ENCODE results near the gene APEH. TPM values are rescaled to one million over a fixed set of nuclear protein-coding genes. Genes with fewer than 3 reads are reported as not detected.

Gene APEH
- total RNA-seq, 3 donors from 2014 or later (not counting 1 experiment from before 2014, with no cell fraction given): 62.8 to 95.7 (median 77.5) TPM

DNA sequence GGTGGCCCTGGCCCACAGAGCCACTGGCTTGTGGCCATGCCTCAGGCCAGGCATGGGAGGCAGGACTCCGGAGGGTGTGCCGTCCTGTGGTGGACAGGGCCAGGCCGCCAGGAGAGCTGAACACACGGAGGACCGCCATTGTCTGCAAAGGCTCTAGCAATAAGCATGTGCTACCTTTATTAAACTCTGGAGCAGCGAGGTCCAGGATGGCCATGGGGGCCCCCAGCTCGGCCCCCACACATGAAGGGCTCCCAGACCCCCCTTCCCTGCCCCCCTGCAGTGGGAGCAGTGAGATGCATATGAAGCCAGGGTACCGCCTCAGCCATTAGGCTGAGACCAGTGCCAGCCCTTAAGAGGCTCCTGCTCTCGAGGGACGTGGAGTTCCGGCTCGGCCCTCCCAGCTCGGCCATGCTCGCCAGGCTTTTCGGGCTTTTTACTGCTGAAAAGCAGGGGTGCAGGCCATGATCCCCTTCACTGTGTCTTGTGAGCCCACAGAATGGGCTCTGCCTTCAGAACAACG lies 42.6 kb downstream of the APEH start:
- Histone ChIP-seq H3K4me3 (ENCODE audit: low read length) (no peak overlapping the region), H3K27me3 (ENCODE audit: control insufficient read depth, insufficient read depth, low read length) (no peaks in the 10 kb centered on the region), H3K27ac (ENCODE audit: low read length) (no peak overlapping the region), H3K9me3 (ENCODE audit: control insufficient read depth, insufficient read depth, low read length) (no peaks in the 10 kb centered on the region), H3K36me3 (ENCODE audit: control insufficient read depth, insufficient read depth, low read length) (peaks cover 4% of the 10 kb centered on the region), H3K4me1 (ENCODE audit: control insufficient read depth, insufficient read depth, low read length) (peaks cover 42% of the 10 kb centered on the region)
- Mint-ChIP-seq H3K4me1 (peaks cover 23 to 46% of the 10 kb centered on the region in 2 donors), H3K27me3 (ENCODE audit: low read depth in 2 of 2) (no peaks in the 10 kb centered on the region), H3K4me3 (no peak overlapping the region), H3K36me3 (no peaks in the 10 kb centered on the region), H3K9me3 (no peaks in the 10 kb centered on the region), H3K27ac (no peak overlapping the region)
- no peak for DNase-seq
- no peak for ATAC-seq
- TF ChIP-seq, protein P1, sequence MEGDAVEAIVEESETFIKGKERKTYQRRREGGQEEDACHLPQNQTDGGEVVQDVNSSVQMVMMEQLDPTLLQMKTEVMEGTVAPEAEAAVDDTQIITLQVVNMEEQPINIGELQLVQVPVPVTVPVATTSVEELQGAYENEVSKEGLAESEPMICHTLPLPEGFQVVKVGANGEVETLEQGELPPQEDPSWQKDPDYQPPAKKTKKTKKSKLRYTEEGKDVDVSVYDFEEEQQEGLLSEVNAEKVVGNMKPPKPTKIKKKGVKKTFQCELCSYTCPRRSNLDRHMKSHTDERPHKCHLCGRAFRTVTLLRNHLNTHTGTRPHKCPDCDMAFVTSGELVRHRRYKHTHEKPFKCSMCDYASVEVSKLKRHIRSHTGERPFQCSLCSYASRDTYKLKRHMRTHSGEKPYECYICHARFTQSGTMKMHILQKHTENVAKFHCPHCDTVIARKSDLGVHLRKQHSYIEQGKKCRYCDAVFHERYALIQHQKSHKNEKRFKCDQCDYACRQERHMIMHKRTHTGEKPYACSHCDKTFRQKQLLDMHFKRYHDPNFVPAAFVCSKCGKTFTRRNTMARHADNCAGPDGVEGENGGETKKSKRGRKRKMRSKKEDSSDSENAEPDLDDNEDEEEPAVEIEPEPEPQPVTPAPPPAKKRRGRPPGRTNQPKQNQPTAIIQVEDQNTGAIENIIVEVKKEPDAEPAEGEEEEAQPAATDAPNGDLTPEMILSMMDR (IDR thresholded peaks at IDR 0.05): no peak
- intact Hi-C loops (cut with micrococcal nuclease): no loop called here
- 97% methylated on average over 16 of the region's 16 CpGs for WGBS (ENCODE audit: insufficient coverage)

DNA sequence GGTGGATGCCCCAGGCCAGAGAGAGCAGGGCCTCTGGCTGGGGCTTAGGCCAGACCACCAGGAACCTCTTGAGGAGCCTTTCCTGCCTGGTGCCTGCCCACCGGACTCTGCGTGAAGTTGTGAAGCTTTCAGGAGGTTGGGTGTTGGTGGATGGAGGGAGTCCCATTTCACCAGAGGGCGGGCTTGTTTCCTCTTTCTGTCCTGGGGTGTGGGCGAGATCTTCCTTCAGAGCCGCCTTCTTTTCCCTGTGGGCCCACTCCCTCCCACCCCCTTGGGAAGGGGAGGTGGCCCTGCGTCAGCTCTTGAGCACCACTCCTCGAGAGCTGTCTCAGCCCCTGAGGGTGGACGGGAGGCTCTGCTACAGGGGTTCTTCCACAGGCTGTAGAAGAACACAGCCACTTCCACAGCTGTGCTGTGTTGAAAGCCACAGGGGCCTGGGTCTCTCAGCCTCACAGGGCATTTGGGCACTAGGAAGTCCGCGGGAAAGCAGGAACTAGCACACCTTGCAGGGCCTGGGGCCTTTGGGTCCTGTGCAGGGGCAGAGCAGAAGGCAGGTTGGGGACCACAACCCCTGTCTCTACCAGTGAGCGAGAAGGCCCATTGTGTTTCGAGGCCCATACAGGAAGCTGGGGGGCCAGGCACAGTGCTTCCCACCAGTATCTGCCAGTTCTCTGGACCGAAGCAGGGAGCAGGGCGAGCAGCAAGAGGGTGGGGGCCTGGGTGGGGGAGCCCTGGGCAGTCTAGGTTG lies 43.2 kb downstream of the APEH start:
- H3K36me3 Mint-ChIP-seq: no peaks in the 10 kb centered on the region
- 88% methylated on average over 14 of the region's 14 CpGs for WGBS (ENCODE audit: insufficient coverage)
- TF ChIP-seq, protein P1 (IDR thresholded peaks at IDR 0.05): no peak
- H3K4me1 Mint-ChIP-seq: peaks cover 17 to 41% of the 10 kb centered on the region in 2 donors
- no peaks in the 10 kb centered on the region for H3K9me3 Mint-ChIP-seq
- Histone ChIP-seq H3K4me3 (ENCODE audit: low read length) (no peak overlapping the region), H3K4me1 (ENCODE audit: control insufficient read depth, insufficient read depth, low read length) (peaks cover 40% of the 10 kb centered on the region), H3K9me3 (ENCODE audit: control insufficient read depth, insufficient read depth, low read length) (no peaks in the 10 kb centered on the region), H3K27ac (ENCODE audit: low read length) (no peak overlapping the region), H3K36me3 (ENCODE audit: control insufficient read depth, insufficient read depth, low read length) (peaks cover 8% of the 10 kb centered on the region), H3K27me3 (ENCODE audit: control insufficient read depth, insufficient read depth, low read length) (no peaks in the 10 kb centered on the region)
- no peaks in the 10 kb centered on the region for H3K27me3 Mint-ChIP-seq (ENCODE audit: low read depth in 2 of 2)
- intact Hi-C loops (cut with micrococcal nuclease): no loop called here
- no peak for ATAC-seq
- H3K4me3 Mint-ChIP-seq: peak overlapping the region; percentile 49
- no peak for DNase-seq
- no peak overlapping the region for H3K27ac Mint-ChIP-seq

DNA sequence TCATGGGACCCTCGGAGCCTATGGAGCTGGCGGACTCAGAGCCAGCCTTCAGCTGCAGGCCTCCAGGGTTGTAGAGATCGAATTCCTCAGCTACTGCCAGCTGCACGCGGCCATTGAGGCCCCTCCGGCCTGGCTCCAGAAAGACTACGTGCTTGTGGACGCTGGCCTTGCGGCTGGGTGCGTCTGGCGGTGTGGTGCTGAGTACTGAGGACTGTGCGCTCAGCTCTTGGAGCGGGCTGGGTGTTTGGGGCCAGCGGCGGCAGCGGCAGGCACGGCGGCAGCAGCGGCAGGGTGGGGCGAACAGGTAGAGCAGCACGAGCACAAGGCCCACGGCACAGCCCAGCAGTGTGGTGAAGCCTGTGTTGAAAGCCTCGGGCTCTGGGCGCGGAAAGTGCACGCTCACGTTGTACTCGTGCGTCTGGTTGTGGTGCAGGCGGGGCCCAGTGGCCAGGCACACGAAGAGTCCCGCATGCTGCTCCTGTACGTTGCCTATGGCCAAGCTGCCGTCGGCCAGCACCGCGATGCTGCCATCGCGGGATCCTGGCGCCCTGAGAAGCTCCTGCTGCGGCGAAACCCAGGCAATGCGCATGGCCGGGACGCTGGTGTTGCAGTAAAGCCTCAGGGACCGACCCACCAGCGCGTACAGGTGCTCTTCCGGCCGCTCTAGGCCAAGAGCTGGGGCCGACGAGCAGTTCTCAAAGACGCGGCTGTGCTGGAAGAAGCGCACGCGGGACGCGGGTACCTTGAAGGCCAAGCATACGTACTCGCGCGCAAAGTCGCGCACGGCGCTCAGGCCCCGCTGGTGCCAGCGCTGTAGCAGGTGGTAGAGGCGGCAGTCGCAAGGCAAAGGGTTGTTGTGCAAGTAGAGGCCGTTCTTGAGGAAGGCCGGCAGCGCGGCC lies 44.1 kb downstream of the APEH start:
- intact Hi-C loops (cut with micrococcal nuclease): loop anchor here (2.0 kb wide), 1 partner anchor 29 kb away; the partner anchor contains the start of genes MST1 and RNF123
- Histone ChIP-seq H3K4me3 (ENCODE audit: low read length) (no peak overlapping the region), H3K4me1 (ENCODE audit: control insufficient read depth, insufficient read depth, low read length) (peaks cover 40% of the 10 kb centered on the region), H3K9me3 (ENCODE audit: control insufficient read depth, insufficient read depth, low read length) (no peaks in the 10 kb centered on the region), H3K27me3 (ENCODE audit: control insufficient read depth, insufficient read depth, low read length) (no peaks in the 10 kb centered on the region), H3K27ac (ENCODE audit: low read length) (no peak overlapping the region), H3K36me3 (ENCODE audit: control insufficient read depth, insufficient read depth, low read length) (peaks cover 10% of the 10 kb centered on the region)
- peaks cover 25 to 41% of the 10 kb centered on the region in 2 donors for H3K4me1 Mint-ChIP-seq
- H3K9me3 Mint-ChIP-seq: no peaks in the 10 kb centered on the region
- H3K27ac Mint-ChIP-seq: peak overlapping the region; percentile 87 to 93
- H3K27me3 Mint-ChIP-seq (ENCODE audit: low read depth in 2 of 2): no peaks in the 10 kb centered on the region
- DNase-seq (peak in 1 of 2 donors; percentile 29), ATAC-seq (no peak)
- H3K36me3 Mint-ChIP-seq: no peaks in the 10 kb centered on the region
- 85% methylated on average over 75 of the region's 75 CpGs for WGBS (ENCODE audit: insufficient coverage)
- H3K4me3 Mint-ChIP-seq: peak overlapping the region; percentile 93
- TF ChIP-seq, protein P1 (IDR thresholded peaks at IDR 0.05): no peak

Measured in natural killer cell (primary cell).